NCI-H2227 (cell line): Measurements from ENCODE around the gene PPFIA2.

Experiments
- DNase-seq: peaks from one replicate; lab custom pipeline; 2025; ENCODE audit not compliant: unreplicated experiment; lab: John Stamatoyannopoulos, UW

PPFIA2 gene

DNA sequence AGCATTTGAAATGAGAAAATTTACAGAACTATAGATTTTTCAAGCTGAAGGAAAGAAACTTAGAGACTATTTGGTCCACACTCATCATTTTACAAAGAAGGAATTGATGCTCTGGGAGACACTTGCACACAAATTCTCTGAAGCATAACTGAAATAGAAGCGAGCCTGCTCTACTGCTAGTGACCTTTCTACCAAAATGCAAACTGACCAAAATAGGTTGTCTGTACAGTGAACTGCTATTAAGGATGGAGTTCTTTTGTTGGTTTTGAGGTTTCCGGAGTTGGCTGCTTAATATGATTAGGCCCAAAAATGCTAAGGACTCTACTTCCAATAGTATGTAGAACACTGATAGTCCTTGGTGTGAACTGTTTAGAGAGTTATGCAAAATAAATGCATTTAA is 194.9 kb downstream of the PPFIA2 start:
- no peak for DNase-seq

- DNase-seq, result no peak
Observed at GRCh38 chr12:81558031-81558430, 201.1 kb downstream of the PPFIA2 start.

- no peak for DNase-seq
Observed at GRCh38 chr12:81546811-81547210, 212.3 kb downstream of the PPFIA2 start.

GRCh38 chr12:81543621-81544139 is 215.5 kb downstream of the PPFIA2 start:
- no peak for DNase-seq

DNA sequence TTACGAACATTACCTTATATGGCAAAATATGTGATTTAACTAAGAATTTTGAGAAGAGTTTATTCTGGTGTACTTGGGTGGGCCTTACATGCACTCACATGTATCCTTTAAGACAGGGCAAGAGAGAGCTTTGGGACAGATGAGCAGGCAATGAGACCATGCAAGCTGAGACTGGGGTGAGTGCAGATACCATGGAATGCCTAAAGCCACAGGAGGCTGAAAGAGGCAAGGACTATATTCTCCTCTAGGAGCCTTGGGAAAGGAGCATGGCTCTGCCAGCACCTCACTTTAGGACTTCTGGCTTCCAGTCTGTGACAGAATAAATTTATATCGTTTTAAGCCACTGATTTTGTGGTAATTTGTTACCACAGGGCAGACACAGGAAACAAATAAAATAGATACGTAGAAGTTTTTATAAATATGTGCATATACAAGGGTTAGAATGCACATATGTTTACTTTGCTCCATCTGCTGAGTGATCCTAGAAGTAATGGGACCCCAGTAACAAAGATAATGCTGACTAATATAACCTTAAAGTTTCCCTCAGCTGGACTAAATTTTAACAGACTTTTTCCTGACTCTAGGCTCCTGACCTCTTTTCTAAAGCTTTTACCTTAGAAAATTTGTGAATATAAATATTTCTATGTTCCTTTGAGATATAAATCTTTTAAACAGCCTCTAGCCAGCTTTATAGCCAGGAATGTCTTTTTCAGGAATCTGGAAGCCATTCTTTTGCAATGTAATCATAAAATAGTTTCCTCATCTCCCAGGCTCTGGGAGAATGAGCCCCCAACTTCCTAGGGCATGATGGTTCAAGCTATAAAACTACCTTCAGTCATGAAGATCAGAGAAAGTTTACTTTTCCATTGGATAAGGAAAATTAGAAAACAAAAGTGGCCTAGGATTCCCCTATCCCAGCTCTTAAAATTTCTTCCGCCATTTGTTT is 216.8 kb downstream of the PPFIA2 start:
- no peak for DNase-seq

GRCh38 chr12:81541121-81541520 is 218.0 kb downstream of the PPFIA2 start:
- DNase-seq, result no peak

DNA sequence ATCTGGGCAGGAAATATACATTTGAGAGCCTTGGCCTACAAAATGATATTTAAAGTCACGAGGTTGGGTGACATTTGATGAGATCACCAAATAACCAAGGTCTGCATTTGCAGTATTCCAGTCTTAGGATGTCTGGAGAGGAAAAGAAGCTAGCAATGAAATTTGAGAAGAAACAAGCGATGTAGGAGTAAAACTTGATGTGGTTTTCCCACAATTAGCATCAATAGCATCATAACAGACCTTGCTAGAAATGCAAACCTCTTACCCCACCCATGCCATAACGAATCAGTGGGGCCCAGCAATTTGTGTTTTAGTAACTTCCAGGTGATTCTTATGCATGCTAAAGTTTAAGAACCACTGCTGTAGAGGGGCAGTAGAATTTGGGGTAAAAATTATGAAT is 219.9 kb downstream of the PPFIA2 start:
- no peak for DNase-seq

GRCh38 chr12:81533054-81533453 is 226.1 kb downstream of the PPFIA2 start:
- DNase-seq, result no peak

DNA sequence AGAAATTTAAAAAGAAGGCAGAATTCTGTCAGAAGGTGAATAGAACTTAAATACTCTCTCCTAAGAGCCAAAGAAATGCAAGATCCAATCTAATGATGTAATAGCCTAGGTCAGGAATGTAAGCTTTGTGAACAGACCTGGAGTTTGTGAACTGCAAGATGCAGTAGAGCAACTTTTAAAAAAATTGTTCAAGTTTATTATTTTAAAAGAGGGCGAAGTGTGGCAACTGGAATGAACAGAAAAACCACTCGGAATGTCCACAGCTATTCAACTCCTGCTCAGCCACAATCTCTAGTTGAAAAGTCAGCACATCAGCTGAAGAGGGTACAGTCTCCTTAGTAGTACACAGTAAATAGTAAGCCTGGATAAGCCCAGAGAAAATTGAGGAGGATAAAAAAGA is 228.8 kb downstream of the PPFIA2 start:
- no peak for DNase-seq

DNA sequence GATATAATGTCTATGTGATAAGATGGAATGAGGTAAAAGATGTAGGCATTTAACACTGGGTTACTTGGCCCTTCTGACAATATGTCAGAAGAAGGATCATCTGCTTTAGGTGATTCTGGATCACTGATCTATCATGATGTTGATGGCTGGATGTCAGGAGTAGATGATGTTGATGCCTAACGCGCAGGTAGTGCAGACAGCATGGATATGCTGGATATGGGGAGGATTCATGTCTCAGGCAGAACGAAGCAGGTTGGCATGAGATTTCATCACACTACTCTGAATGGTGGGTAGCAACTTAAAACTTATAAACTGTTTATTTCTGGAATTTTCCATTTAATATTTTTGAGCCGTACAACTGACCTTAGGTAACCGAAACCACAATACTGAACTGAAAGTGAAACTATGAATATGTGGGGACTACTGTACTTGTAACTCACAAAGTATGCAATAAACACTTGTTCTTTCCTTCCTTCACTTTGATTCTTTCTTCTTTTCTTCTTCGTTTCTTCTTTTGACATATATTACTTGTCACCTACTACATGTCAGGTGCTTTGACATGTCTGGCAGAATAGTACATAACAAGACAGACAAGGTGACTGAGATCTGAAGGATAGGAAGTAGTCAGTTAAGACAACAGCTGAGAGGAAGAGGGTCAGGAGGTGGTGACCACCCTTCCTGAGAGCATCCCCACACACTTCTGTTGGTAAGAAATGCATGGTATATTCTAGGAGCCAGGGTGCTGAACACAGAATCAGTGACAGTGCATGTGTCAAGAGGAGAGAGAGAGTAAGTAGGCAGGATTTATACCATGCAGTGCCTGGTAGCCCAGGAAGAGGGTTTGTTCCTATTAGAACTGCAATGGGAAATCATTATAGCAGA is 238.8 kb downstream of the PPFIA2 start:
- no peak for DNase-seq

DNA sequence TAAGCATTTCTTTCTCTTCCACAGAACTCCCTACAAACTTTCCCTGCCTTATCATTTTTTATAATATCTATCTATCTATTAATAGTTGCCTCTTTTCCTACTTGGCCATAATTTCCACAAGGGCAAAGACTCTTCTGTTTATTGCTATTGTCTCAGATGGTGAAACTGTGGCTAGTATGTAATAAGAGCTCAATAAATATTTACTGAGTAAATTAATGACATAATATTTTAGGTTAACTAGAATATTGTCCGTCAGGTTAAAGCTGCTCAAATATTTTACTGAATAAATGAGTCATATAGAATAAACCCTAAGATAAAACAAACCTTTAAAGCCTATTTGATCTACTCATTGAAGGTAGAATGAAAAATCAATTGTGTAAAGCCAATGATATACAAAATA is 240.5 kb downstream of the PPFIA2 start:
- no peak for DNase-seq

GRCh38 chr12:81517296-81517695 is 241.9 kb downstream of the PPFIA2 start:
- no peak for DNase-seq

DNA sequence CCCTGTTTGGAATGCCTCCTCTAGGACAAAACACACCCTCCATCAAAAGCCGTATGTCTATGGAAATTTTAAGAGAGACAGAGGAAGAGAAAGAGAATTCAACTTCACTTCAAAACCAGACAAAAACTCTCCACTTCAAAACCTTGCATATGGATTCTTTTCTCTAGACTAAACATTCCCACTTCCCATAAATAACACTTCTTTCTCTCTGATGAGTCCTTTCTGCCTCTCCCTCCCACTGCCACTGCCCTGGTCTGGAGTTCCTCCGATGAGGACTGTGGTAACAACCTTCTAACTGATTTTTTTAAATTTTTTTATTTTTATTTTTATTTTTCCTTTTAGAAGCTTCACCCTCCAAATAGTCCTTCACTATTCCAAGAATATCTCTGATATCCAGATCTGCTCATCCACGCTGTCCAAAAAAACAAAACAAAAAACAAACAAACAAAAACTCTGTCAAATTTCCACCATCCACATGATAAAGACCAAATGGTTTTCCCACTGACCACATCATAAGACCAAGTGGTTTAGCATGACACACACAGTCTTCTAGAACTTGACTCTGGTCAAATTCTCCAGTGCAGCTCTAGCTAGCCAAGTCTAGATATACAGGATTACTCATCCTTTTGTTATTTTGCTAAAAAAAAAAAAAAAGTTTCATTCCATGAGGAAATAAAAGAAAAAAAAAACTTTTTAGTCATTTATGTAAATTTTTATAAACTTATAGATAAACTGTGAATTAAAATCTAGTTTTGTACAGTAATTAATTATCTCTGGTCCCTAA is 256.0 kb downstream of the PPFIA2 start:
- DNase-seq, result no peak

DNA sequence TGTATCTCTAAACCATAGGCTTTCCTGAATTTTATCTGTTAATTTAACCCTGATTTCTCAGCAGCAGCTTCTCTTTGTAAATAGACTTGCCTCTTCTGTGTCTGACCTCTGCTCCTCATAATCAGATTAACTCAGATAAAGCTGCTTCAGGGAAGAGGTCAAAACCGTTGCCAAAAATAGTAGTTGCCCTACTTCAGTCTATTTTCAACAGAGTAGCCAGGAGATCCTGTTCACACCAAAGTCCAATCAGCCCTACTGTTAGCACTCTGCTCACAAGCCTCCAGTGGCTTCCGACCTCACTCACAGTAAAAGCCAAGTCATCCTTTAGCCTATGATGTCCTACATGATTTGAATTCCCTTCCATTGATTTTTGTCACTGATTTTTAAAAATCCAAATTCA is 258.4 kb downstream of the PPFIA2 start:
- DNase-seq, result no peak

DNA sequence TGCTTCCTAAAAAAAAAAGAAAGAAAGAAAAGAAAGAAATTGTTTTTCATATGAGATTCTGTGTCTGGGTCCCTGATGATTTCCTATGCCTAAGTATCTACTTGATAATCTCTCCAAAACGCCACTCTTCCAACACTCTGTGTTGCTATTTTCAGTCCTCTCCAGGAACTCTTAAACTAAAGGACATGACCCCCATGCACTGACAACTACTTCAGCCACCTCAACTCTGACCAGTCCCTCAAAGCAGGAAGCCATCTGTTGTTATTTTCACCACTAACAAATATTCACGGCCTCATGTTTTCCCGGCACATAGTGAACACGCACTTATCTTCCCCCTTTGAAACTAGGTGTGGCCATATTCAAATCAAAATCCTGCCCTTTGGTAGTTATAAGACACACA is 259.3 kb downstream of the PPFIA2 start:
- DNase-seq, result no peak

GRCh38 chr12:81492131-81492720 is 266.9 kb downstream of the PPFIA2 start:
- no peak for DNase-seq

- DNase-seq, result no peak
Observed at GRCh38 chr12:81472934-81473333, 286.2 kb downstream of the PPFIA2 start.

GRCh38 chr12:81470923-81471322 is 288.2 kb downstream of the PPFIA2 start:
- no peak for DNase-seq

- DNase-seq, result no peak
Observed at GRCh38 chr12:81468206-81468605, 290.9 kb downstream of the PPFIA2 start.

GRCh38 chr12:81465876-81466275 is 293.3 kb downstream of the PPFIA2 start:
- no peak for DNase-seq

DNA sequence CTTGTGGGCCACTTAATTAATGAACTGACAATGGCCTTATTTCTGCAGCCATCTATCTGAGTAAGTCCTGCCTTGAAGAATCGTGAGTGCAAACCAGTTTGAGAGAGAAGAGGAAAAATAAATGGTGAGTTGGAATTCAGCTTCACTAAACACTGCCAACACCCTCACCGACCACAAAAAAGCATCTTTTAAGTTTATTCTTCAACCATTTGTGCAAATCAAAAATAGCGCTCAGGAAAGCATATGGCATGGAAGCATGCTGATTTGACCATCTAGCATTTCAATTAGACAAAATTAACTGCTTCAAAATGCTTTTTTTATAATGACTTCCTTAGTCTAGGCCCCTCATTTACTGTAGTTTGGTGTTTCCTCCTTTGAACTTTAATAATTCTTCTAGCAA is 294.0 kb downstream of the PPFIA2 start:
- no peak for DNase-seq
